ENCODE measurements around the gene MAP3K2. TPM values are rescaled to one million over a fixed set of nuclear protein-coding genes. Genes with fewer than 3 reads are reported as not detected.

The MAP3K2 gene
- total and polyA plus RNA-seq, 2 donors (not counting 3 experiments of a cell fraction or from before 2014, with no cell fraction given): 3.4 to 25.7 TPM

DNA sequence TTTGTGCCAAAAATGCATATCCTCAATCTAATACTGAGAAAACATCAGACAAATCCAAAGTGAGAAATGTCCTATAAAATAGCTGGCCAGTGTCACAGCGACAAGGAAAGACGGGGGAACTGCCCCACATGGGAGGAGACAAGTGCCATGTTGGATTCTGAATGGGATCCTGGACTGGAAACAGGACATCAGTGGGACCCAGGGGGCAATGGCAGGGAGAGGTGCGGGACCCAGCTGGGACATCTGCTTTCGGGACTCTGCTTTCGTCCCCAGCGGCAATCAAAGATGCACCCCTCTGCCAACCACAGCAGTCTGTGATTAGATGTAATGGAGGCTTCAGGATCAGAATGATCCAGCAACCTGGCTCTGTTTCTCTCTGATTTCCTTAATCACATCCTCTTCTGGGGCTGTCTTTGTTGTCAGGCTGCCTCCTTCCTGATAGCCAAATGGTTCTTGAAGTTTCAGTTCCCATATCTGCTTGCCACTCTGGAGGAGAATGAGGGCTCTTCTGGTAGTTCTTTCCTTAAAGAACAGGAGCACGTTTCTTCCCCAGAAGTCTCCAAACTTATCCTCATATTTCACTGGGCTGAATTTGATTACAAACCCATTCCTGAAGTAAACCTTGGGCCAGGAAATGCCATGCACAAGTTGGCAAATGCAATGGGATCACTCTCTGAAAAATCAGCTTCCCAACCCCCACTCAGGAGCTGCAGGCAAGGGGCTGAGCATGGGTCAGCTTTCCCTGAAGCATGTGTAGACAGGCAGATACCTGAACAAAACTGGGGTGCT lies 16.9 kb upstream of the MAP3K2 start:
- Histone ChIP-seq H3K79me2 (ENCODE audit: control insufficient read depth, insufficient read depth, low read length) (no peaks in the 10 kb centered on the region), H3K4me1 (ENCODE audit: control insufficient read depth, extremely low read depth, insufficient read depth, low read length) (peaks cover 26% of the 10 kb centered on the region), H3K36me3 (ENCODE audit: control insufficient read depth in 2 of 2, extremely low read depth in 1 of 2, insufficient read depth in 2 of 2, low read length in 2 of 2) (no peaks in the 10 kb centered on the region), H3K9me1 (replicated peaks; ENCODE audit: control insufficient read depth, extremely low read depth, insufficient read depth, low read length) (no peaks in the 10 kb centered on the region), H3K4me2 (ENCODE audit: insufficient read depth, low read length) (no peak overlapping the region), H3K27ac (ENCODE audit: insufficient read depth, low read depth, low read length) (no peak overlapping the region), H3K9me3 (replicated peaks; ENCODE audit: control insufficient read depth, insufficient read depth, low read length) (no peaks in the 10 kb centered on the region), H4K20me1 (replicated peaks; ENCODE audit: control insufficient read depth, extremely low read depth, insufficient read depth, low read length) (no peaks in the 10 kb centered on the region), H3K4me3 (replicated peaks in 1 of 3; ENCODE audit: insufficient read depth in 1 of 3, low read depth in 1 of 3, low read length in 3 of 3) (no peak overlapping the region), H2AFZ (ENCODE audit: low read depth, low read length) (peak overlapping the region; percentile 50), H3K27me3 (ENCODE audit: control insufficient read depth in 2 of 2, insufficient read depth in 2 of 2, low read length in 2 of 2) (no peaks in the 10 kb centered on the region), H3K9ac (replicated peaks; ENCODE audit: extremely low read depth, insufficient read depth, low read length) (no peak overlapping the region)
- BruUV-seq (replicated peaks): no TSS peak
- DNase-seq (ENCODE audit: low read depth, low spot score) (peak; percentile 9), FAIRE-seq (peak; percentile 59)
- POLR2A ChIA-PET: no interaction called here
- TF ChIP-seq, protein P1, sequence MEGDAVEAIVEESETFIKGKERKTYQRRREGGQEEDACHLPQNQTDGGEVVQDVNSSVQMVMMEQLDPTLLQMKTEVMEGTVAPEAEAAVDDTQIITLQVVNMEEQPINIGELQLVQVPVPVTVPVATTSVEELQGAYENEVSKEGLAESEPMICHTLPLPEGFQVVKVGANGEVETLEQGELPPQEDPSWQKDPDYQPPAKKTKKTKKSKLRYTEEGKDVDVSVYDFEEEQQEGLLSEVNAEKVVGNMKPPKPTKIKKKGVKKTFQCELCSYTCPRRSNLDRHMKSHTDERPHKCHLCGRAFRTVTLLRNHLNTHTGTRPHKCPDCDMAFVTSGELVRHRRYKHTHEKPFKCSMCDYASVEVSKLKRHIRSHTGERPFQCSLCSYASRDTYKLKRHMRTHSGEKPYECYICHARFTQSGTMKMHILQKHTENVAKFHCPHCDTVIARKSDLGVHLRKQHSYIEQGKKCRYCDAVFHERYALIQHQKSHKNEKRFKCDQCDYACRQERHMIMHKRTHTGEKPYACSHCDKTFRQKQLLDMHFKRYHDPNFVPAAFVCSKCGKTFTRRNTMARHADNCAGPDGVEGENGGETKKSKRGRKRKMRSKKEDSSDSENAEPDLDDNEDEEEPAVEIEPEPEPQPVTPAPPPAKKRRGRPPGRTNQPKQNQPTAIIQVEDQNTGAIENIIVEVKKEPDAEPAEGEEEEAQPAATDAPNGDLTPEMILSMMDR (IDR thresholded peaks at IDR 0.05; ENCODE audit: extremely low read depth in 1 of 2, insufficient read depth in 1 of 2, low read depth in 1 of 2, low read length in 2 of 2): no peak
- TF ChIP-seq, protein P2, sequence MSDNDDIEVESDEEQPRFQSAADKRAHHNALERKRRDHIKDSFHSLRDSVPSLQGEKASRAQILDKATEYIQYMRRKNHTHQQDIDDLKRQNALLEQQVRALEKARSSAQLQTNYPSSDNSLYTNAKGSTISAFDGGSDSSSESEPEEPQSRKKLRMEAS (IDR thresholded peaks at IDR 0.05; ENCODE audit: insufficient read depth, insufficient read length): no peak
- TF ChIP-seq EZH2 (IDR thresholded peaks at IDR 0.05; ENCODE audit: borderline replicate concordance, low read depth, low read length, severe bottlenecking): no peak
- no peak for TF ChIP-seq POLR2A (IDR thresholded peaks at IDR 0.05; ENCODE audit: low read depth, low read length)
- TF ChIP-seq GATA2 (IDR thresholded peaks at IDR 0.05; ENCODE audit: insufficient read depth, insufficient read length, low read depth, low read length): no peak
- no peak for TF ChIP-seq FOS (IDR thresholded peaks at IDR 0.05; ENCODE audit: borderline replicate concordance, insufficient read depth, low read length)
- TF ChIP-seq MYC (IDR thresholded peaks at IDR 0.05; ENCODE audit: low read depth, low read length): no peak
- no peak for TF ChIP-seq POLR2AphosphoS5 (IDR thresholded peaks at IDR 0.05; ENCODE audit: insufficient read depth, low read depth, low read length)
- TF ChIP-seq JUN (IDR thresholded peaks at IDR 0.05; ENCODE audit: borderline replicate concordance, insufficient read depth, insufficient read length, low read depth): no peak
- dilution Hi-C loops (cut with MboI; ENCODE audit: extremely low pct_ligation_motif_present, low sequenced_read_pairs) (no loop called here), intact Hi-C loops (cut with micrococcal nuclease) (no loop called here)
- CTCF ChIA-PET: interaction anchor here (1.0 to 1.5 kb wide), 2 partner anchors 9 to 23 kb away, joined by 3 to 4 read pairs; no protein-coding TSS in a partner anchor
